ENCODE results near the gene AKAP1. TPM values are rescaled to one million over a fixed set of nuclear protein-coding genes. Genes with fewer than 3 reads are reported as not detected.

AKAP1 gene
- total RNA-seq, 1 donor from 2014 or later: 26.4 TPM

- Mint-ChIP-seq H3K9me3 (no peaks in the 10 kb centered on the region), H3K4me1 (peaks cover 27% of the 10 kb centered on the region), H3K27ac (no peak overlapping the region), H3K4me3 (no peak overlapping the region), H3K36me3 (no peaks in the 10 kb centered on the region), H3K27me3 (ENCODE audit: low read depth) (no peaks in the 10 kb centered on the region)
- TF ChIP-seq CTCF (IDR thresholded peaks at IDR 0.05; ENCODE audit: unreplicated experiment): no peak
- DNase-seq (ENCODE audit: low spot score in 2 of 2, unreplicated experiment in 2 of 2): no peak
These were observed 6.2 kb downstream of the AKAP1 start for GRCh38 chr17:57091186-57091618.

DNA sequence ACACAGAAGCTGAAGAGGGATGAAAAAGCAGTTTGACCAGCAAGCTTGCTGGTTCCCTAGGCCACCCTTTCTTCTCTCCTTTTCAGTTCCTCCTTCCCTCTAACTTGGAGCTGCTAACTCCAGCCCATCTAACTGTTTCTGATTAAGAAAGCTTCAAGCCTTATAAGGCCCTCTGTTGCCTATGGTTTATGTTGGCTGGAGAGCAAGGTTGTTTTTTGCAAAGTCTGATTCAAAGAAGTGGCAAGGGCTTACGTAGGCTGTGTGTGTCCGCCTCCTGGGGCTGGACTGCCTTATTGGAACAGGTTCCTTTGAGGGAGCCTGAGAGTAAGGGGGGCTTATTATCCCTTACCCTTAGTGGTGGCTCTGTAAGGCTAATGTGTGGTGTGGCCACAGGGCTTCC, 7.1 kb downstream of the AKAP1 start:
- Mint-ChIP-seq H3K4me1 (peaks cover 18% of the 10 kb centered on the region), H3K36me3 (no peaks in the 10 kb centered on the region), H3K27ac (no peak overlapping the region), H3K4me3 (no peak overlapping the region), H3K27me3 (ENCODE audit: low read depth) (no peaks in the 10 kb centered on the region), H3K9me3 (no peaks in the 10 kb centered on the region)
- no peak for DNase-seq (ENCODE audit: low spot score in 2 of 2, unreplicated experiment in 2 of 2)
- no peak for TF ChIP-seq CTCF (IDR thresholded peaks at IDR 0.05; ENCODE audit: unreplicated experiment)

GRCh38 chr17:57092779-57093178, 7.7 kb downstream of the AKAP1 start:
- no peaks in the 10 kb centered on the region for H3K36me3 Mint-ChIP-seq
- TF ChIP-seq CTCF (IDR thresholded peaks at IDR 0.05; ENCODE audit: unreplicated experiment): no peak
- H3K4me3 Mint-ChIP-seq: no peak overlapping the region
- H3K27ac Mint-ChIP-seq: no peak overlapping the region
- H3K4me1 Mint-ChIP-seq: peaks cover 17% of the 10 kb centered on the region
- no peak for DNase-seq (ENCODE audit: low spot score in 2 of 2, unreplicated experiment in 2 of 2)
- no peaks in the 10 kb centered on the region for H3K27me3 Mint-ChIP-seq (ENCODE audit: low read depth)
- H3K9me3 Mint-ChIP-seq: no peaks in the 10 kb centered on the region

- no peak for DNase-seq (ENCODE audit: low spot score in 2 of 2, unreplicated experiment in 2 of 2)
- no peaks in the 10 kb centered on the region for H3K9me3 Mint-ChIP-seq
- no peak overlapping the region for H3K27ac Mint-ChIP-seq
- H3K4me3 Mint-ChIP-seq: no peak overlapping the region
- no peaks in the 10 kb centered on the region for H3K36me3 Mint-ChIP-seq
- no peak for TF ChIP-seq CTCF (IDR thresholded peaks at IDR 0.05; ENCODE audit: unreplicated experiment)
- H3K4me1 Mint-ChIP-seq: peaks cover 32% of the 10 kb centered on the region
- H3K27me3 Mint-ChIP-seq (ENCODE audit: low read depth): no peaks in the 10 kb centered on the region
These were observed 11.6 kb downstream of the AKAP1 start for GRCh38 chr17:57096472-57097202.

DNA sequence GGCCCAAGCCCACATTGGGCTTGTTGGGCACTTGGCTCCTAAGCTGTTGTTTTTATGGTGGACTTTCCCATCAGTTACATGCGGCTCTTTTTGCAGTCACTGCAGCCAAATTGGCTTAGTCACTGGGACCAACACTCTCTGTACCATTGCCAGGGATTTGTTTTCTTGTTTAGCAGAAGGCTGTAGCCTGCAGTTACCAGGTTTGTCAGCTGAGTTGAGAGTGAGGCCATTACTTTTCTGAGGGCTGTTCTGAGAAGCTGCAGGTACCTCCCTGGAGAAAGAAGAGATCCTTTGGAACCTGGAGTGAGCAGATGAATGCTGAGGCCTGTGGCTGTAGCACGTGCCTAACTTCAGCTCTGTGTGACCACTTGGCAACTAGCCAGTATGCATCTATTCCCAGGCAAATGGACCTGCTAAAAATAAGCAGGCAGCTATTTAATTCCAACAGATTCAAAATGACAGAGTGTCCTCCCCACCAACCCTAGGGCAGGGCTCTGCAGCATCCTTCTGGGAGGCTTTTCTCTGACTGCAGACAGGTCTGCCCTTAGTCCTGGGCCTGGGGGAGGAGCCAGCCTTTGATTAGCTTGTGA, 12.9 kb downstream of the AKAP1 start:
- TF ChIP-seq CTCF (IDR thresholded peaks at IDR 0.05; ENCODE audit: unreplicated experiment): no peak
- Mint-ChIP-seq H3K27ac (no peak overlapping the region), H3K9me3 (no peaks in the 10 kb centered on the region), H3K4me3 (no peak overlapping the region), H3K27me3 (ENCODE audit: low read depth) (no peaks in the 10 kb centered on the region), H3K4me1 (peaks cover 31% of the 10 kb centered on the region), H3K36me3 (no peaks in the 10 kb centered on the region)
- DNase-seq (ENCODE audit: low spot score in 2 of 2, unreplicated experiment in 2 of 2): no peak
